Panc1 (cell line): ENCODE measurements around the gene PDGFD. TPM values are rescaled to one million over a fixed set of nuclear protein-coding genes. Genes with fewer than 3 reads are reported as not detected.

Experiments
- ATAC-seq: fragments of 200-7000 bp; cut with Tn5 transposase; 2 replicates; pipeline ENCODE4 v1.9.1; 2020; ENCODE audit warnings: mild to moderate bottlenecking, moderate library complexity
- BruUV-seq: library from RNA; stranded (reverse); fragments of 400-500 nt; replicated peaks from 2 replicates; lab custom pipeline; 2021; lab: Mats Ljungman, UMichigan
- CTCF ChIA-PET: fragments of 300-600 bp; sonication (Branson Sonifier 250); formaldehyde crosslinking; loops from one replicate; lab custom pipeline; 2022; ENCODE audit warnings: antibody characterized with exemption; lab: Charles Lee
- POLR2A ChIA-PET: fragments of 300-600 bp; sonication (Branson Sonifier 250); formaldehyde crosslinking; loops from one replicate; lab custom pipeline; 2022; ENCODE audit warnings: antibody characterized with exemption; lab: Charles Lee
- DNase-seq: peaks from one replicate; pipeline ENCODE4 v3.0.0-alpha.2; 2010; ENCODE audit warnings: low read depth, low spot score
- H3K27ac ChIP-seq: 2 replicates; pipeline ENCODE4 v1.5.1; 2011; ENCODE audit warnings: mild to moderate bottlenecking, low read length, inconsistent platforms
- H3K27me3 ChIP-seq: fragments of 200-500 bp; sonication (Bioruptor generic); 2 replicates; pipeline ENCODE4 v1.6.0; 2014; ENCODE audit warnings: low read length, inconsistent platforms; ENCODE audit not compliant: control insufficient read depth, insufficient read depth
- H3K36me3 ChIP-seq: fragments of 200-500 bp; sonication (Bioruptor generic); 2 replicates; pipeline ENCODE4 v1.5.1; 2014; ENCODE audit warnings: inconsistent platforms, mild to moderate bottlenecking, low read length, moderate library complexity; ENCODE audit not compliant: control insufficient read depth, insufficient read depth
- H3K4me1 ChIP-seq: 2 replicates; pipeline ENCODE4 v1.5.1; 2011; ENCODE audit warnings: inconsistent platforms, mild to moderate bottlenecking, low read length, moderate library complexity; ENCODE audit not compliant: control insufficient read depth, insufficient read depth
- H3K4me3 ChIP-seq, 2 experiments: 2 replicates each; pipeline ENCODE4 v1.5.1; 2011 to 2012; ENCODE audit warnings: low read depth in 2 of 2, low read length in 2 of 2, mild to moderate bottlenecking in 2 of 2, inconsistent platforms in 1 of 2, moderate library complexity in 1 of 2
- H3K9me3 ChIP-seq: fragments of 200-500 bp; sonication (Bioruptor generic); 2 replicates; pipeline ENCODE4 v1.5.1; 2014; ENCODE audit warnings: low read depth, mild to moderate bottlenecking, inconsistent platforms, low read length, moderate library complexity; ENCODE audit not compliant: control insufficient read depth, insufficient read depth
- POLR2AphosphoS5 ChIP-seq: IDR thresholded peaks from 2 replicates; pipeline ENCODE4 v1.6.1; 2012; ENCODE audit warnings: mild to moderate bottlenecking, low read depth, low read length, moderate library complexity
- REST ChIP-seq, 2 experiments: IDR thresholded peaks; 2 replicates each; pipeline ENCODE4 v1.6.1; 2011 to 2012; ENCODE audit warnings: low read depth in 2 of 2, control low read depth in 1 of 2, low read length in 1 of 2, mild to moderate bottlenecking in 1 of 2, moderate library complexity in 1 of 2; ENCODE audit not compliant: insufficient read depth in 1 of 2
- SIN3A ChIP-seq: IDR thresholded peaks from 2 replicates; pipeline ENCODE4 v1.6.1; 2012; ENCODE audit warnings: low read depth, mild to moderate bottlenecking, low read length, moderate library complexity, borderline replicate concordance; ENCODE audit not compliant: insufficient read depth
- TCF7L2 ChIP-seq: IDR thresholded peaks from 2 replicates; pipeline ENCODE4 v1.6.1; 2011; ENCODE audit warnings: mild to moderate bottlenecking, low read depth, low read length, inconsistent platforms
- in situ Hi-C: cut with HindIII; loops from 2 replicates; pipeline ENCODE4 v1.10.0; 2016; ENCODE audit warnings: low sequenced_read_pairs, low pct_unique_long_range_greater_than_20kb
- intact Hi-C: fragments of 100-400 bp; cut with micrococcal nuclease; formaldehyde crosslinking; loops from one replicate; pipeline ENCODE4 v1.10.0; 2022; ENCODE audit not compliant: unreplicated experiment
- total RNA-seq: library from RNA; stranded (reverse); gene quantifications from one replicate; pipeline ENCODE4 v1.2.1, GENCODE V29; 2021; ENCODE audit not compliant: unreplicated experiment
- TF ChIP-seq, protein P1 (sequence below): fragments of 450-650 bp; IDR thresholded peaks from 2 replicates; pipeline ENCODE4 v1.5.1; 2017; ENCODE audit warnings: mild to moderate bottlenecking

The PDGFD gene
- total RNA-seq, 1 experiment from 2014 or later, result 1.3 TPM

DNA sequence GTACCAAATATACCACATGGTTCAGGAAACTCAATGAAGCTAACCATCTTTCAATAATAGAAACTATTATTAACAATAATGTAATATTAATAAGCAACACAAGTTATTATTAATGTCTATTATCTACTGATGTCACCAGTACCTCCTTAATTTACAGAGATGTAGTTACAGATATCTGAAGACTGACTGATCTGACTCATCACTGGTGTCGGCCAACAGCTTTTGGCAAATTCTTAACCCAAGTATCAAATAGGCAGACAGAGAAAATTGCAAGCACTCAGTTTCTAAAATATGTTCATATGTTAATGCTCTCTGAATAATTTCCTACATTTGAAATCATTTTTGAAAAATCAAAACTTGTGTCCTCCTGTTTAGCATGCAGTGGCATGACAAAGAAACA is 227.9 kb downstream of the PDGFD start:
- ATAC-seq (no peak), DNase-seq (no peak)
- in situ Hi-C loops, result no loop called here
- no peak for TF ChIP-seq TCF7L2
- no peak for TF ChIP-seq REST (IDR thresholded peaks at IDR 0.05; ENCODE audit: insufficient read depth in 1 of 2, low read depth in 2 of 2, low read length in 1 of 2)
- no peak for TF ChIP-seq POLR2AphosphoS5
- TF ChIP-seq, protein P1, sequence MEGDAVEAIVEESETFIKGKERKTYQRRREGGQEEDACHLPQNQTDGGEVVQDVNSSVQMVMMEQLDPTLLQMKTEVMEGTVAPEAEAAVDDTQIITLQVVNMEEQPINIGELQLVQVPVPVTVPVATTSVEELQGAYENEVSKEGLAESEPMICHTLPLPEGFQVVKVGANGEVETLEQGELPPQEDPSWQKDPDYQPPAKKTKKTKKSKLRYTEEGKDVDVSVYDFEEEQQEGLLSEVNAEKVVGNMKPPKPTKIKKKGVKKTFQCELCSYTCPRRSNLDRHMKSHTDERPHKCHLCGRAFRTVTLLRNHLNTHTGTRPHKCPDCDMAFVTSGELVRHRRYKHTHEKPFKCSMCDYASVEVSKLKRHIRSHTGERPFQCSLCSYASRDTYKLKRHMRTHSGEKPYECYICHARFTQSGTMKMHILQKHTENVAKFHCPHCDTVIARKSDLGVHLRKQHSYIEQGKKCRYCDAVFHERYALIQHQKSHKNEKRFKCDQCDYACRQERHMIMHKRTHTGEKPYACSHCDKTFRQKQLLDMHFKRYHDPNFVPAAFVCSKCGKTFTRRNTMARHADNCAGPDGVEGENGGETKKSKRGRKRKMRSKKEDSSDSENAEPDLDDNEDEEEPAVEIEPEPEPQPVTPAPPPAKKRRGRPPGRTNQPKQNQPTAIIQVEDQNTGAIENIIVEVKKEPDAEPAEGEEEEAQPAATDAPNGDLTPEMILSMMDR, result no peak
- TF ChIP-seq SIN3A, result no peak
- intact Hi-C loops, result no loop called here
- H3K27ac ChIP-seq, result no peak overlapping the region
- POLR2A ChIA-PET, result no interaction called here
- no peaks in the 10 kb centered on the region for H3K27me3 ChIP-seq
- BruUV-seq, result no TSS peak
- CTCF ChIA-PET, result no interaction called here
- no peaks in the 10 kb centered on the region for H3K9me3 ChIP-seq
- no peaks in the 10 kb centered on the region for H3K4me1 ChIP-seq
- no peak overlapping the region for H3K4me3 ChIP-seq
- no peaks in the 10 kb centered on the region for H3K36me3 ChIP-seq

DNA sequence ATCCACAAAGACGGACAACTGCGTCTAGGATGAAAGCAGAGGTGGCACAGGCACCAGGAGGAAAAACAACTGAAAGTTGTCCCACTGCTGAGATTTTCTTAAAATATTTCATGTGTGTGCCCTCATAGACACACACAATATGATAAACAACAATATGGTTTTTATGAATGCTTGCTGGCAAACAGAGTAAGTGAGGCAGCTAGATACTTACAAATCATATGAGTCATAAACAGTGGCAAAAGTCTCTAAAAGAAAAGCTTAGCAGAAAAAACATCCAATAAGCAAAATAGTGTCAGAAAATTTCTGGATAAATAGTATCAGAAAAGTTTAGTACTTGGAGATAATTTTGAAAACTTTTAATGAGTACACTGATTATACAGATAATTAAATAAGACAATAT is 228.7 kb downstream of the PDGFD start:
- no peaks in the 10 kb centered on the region for H3K4me1 ChIP-seq
- H3K36me3 ChIP-seq, result no peaks in the 10 kb centered on the region
- BruUV-seq, result no TSS peak
- ChIA-PET CTCF (no interaction called here), POLR2A (no interaction called here)
- no peak overlapping the region for H3K27ac ChIP-seq
- TF ChIP-seq REST (IDR thresholded peaks at IDR 0.05; ENCODE audit: insufficient read depth in 1 of 2, low read depth in 2 of 2, low read length in 1 of 2), result no peak
- TF ChIP-seq SIN3A, result no peak
- no peak for TF ChIP-seq TCF7L2
- TF ChIP-seq, protein P1, result no peak
- TF ChIP-seq POLR2AphosphoS5, result no peak
- ATAC-seq (no peak), DNase-seq (no peak)
- H3K27me3 ChIP-seq, result no peaks in the 10 kb centered on the region
- no peak overlapping the region for H3K4me3 ChIP-seq
- no peaks in the 10 kb centered on the region for H3K9me3 ChIP-seq
- intact Hi-C loops (no loop called here), in situ Hi-C loops (no loop called here)
